H1 (cell line): ENCODE data around the gene EPHB6. TPM values are rescaled to one million over a fixed set of nuclear protein-coding genes. Genes with fewer than 3 reads are reported as not detected.

Experiments
- FOSL1 ChIP-seq: IDR thresholded peaks from 2 replicates; pipeline ENCODE4 v1.6.1; 2011; ENCODE audit warnings: mild to moderate bottlenecking, low read depth, low read length, moderate library complexity; ENCODE audit not compliant: insufficient read depth
- POU5F1 ChIP-seq: IDR thresholded peaks from 2 replicates; pipeline ENCODE4 v1.6.1; 2011; ENCODE audit warnings: low read depth, mild to moderate bottlenecking, low read length, moderate library complexity
- polyA plus RNA-seq, 7 experiments: library from polyadenylated mRNA; depleted of rRNA in 3 of 7; stranded (reverse) in 5 of 7; unstranded in 2 of 7; fragments of >200 nt in 5 of 7; fragments of 200-250 nt in 2 of 7; gene quantifications; 1 replicate in 5 of 7; 2 replicates in 1 of 7; 4 replicates in 1 of 7; pipeline versions ENCODE4 v1.2.1 to v1.2.3, GENCODE V29; 2011 to 2013; ENCODE audit warnings: missing spikeins in 2 of 7, mixed read lengths in 2 of 7
- total RNA-seq: library from RNA; stranded (reverse); fragmentation: NEBNext Ultra II Directional; extraction: Animal tissue kit (Norgen Biotek cat#: 25700); gene quantifications from 2 replicates; pipeline ENCODE4 v1.2.1, GENCODE V29; 2021

The EPHB6 gene
- total and polyA plus RNA-seq, 2 of the 8 experiments (the other 6 are each of a cell fraction or from before 2014, with no cell fraction given) = 19.7 TPM

DNA sequence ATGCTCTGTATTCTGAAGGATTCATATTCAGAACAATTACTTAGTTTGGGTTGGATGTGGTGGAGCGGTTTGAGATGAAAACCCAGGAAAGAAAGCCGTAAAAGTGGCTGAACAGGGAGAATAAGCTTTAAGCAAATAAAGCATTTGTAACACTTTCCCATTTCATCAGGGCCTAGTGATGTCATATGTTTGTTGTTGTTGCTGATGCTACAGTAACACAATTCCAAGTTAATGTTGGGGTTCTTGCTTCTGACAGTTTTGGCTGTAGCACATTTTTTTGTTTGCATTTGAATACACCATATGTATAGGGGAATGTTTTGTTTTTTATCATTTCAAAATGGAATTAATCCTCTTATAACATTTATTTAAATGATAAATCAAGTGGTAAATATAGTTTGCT is 40.4 kb upstream of the EPHB6 start (continued):
- TF ChIP-seq POU5F1 (no peak), FOSL1 (no peak)
